Liver (tissue), 9 donors: ENCODE measurements around the gene UPF1. TPM values are rescaled to one million over a fixed set of nuclear protein-coding genes. Genes with fewer than 3 reads are reported as not detected.

Experiments used
- DNase-seq: peaks from one replicate; pipeline ENCODE4 v3.0.0-alpha.2; 2017; ENCODE audit warnings: low spot score
- H3K27ac ChIP-seq, 2 donors: one replicate each; pipeline ENCODE4 v1.7.0; 2013; ENCODE audit warnings: inconsistent platforms in 2 of 2, low read length in 2 of 2, control low read depth in 1 of 2, low read depth in 1 of 2, mild to moderate bottlenecking in 1 of 2
- H3K27me3 ChIP-seq, 4 donors: one replicate each; pipeline versions ENCODE4 v1.6.1 to v1.7.0; 2013; ENCODE audit warnings: low read length in 3 of 4, inconsistent platforms in 1 of 4, mild to moderate bottlenecking in 1 of 4, moderate library complexity in 1 of 4; ENCODE audit not compliant: control insufficient read depth in 4 of 4, insufficient read depth in 4 of 4
- H3K36me3 ChIP-seq, 4 donors: one replicate each; pipeline versions ENCODE4 v1.6.1 to v1.7.0; 2013; ENCODE audit warnings: low read length in 3 of 4, mild to moderate bottlenecking in 3 of 4, low read depth in 1 of 4, moderate library complexity in 1 of 4; ENCODE audit not compliant: control insufficient read depth in 4 of 4, insufficient read depth in 3 of 4
- H3K4me1 ChIP-seq, 4 donors: one replicate each; pipeline versions ENCODE4 v1.6.1 to v1.7.0; 2013; ENCODE audit warnings: low read length in 3 of 4, mild to moderate bottlenecking in 3 of 4, moderate library complexity in 1 of 4; ENCODE audit not compliant: control insufficient read depth in 4 of 4, insufficient read depth in 4 of 4
- H3K4me3 ChIP-seq, 3 donors: one replicate each; pipeline versions ENCODE4 v1.6.1 to v1.7.0; 2013; ENCODE audit warnings: low read length in 3 of 3, control low read depth in 1 of 3, low read depth in 1 of 3, mild to moderate bottlenecking in 1 of 3
- H3K9ac ChIP-seq, 2 donors: one replicate each; pipeline ENCODE4 v1.7.0; 2013; ENCODE audit warnings: low read length in 2 of 2, mild to moderate bottlenecking in 2 of 2, moderate library complexity in 2 of 2, control low read depth in 1 of 2, low read depth in 1 of 2
- H3K9me3 ChIP-seq, 4 donors: one replicate each; pipeline versions ENCODE4 v1.6.1 to v1.7.0; 2013; ENCODE audit warnings: low read length in 3 of 4; ENCODE audit not compliant: control insufficient read depth in 4 of 4
- ATF3 ChIP-seq: IDR thresholded peaks from 2 replicates; pipeline ENCODE4 v1.6.1; 2016; ENCODE audit warnings: antibody characterized with exemption
- CTCF ChIP-seq: fragments of 150-350 bp; IDR thresholded peaks from 2 replicates; pipeline ENCODE4 v1.5.1; 2017; ENCODE audit warnings: improper control_type of control experiment, low read depth, low read length; ENCODE audit not compliant: missing input control
- EGR1 ChIP-seq, 2 donors: IDR thresholded peaks; 2 replicates each; pipeline ENCODE4 v1.6.1; 2016 to 2018; ENCODE audit warnings: antibody characterized with exemption in 2 of 2, low read depth in 2 of 2
- FOXA1 ChIP-seq: IDR thresholded peaks from 2 replicates; pipeline ENCODE4 v1.6.1; 2016; ENCODE audit warnings: antibody characterized with exemption
- FOXA2 ChIP-seq: IDR thresholded peaks from 2 replicates; pipeline ENCODE4 v1.6.1; 2016; ENCODE audit warnings: antibody characterized with exemption
- GABPA ChIP-seq, 2 donors: IDR thresholded peaks in 1 of 2; conservative IDR thresholded peaks in 1 of 2; 2 replicates each; pipeline ENCODE4 v1.6.1; 2016; ENCODE audit warnings: antibody characterized with exemption in 2 of 2, mild to moderate bottlenecking in 1 of 2, moderate library complexity in 1 of 2
- HNF4A ChIP-seq, 2 donors: conservative IDR thresholded peaks; 2 replicates each; pipeline ENCODE4 v1.6.1; 2016; ENCODE audit warnings: antibody characterized with exemption in 2 of 2, mild to moderate bottlenecking in 2 of 2
- HNF4G ChIP-seq: IDR thresholded peaks from 2 replicates; pipeline ENCODE4 v1.6.1; 2016; ENCODE audit warnings: antibody characterized with exemption
- JUND ChIP-seq, 2 donors: IDR thresholded peaks; 2 replicates each; pipeline ENCODE4 v1.6.1; 2016; ENCODE audit warnings: antibody characterized with exemption in 2 of 2
- MAX ChIP-seq: IDR thresholded peaks from 2 replicates; pipeline ENCODE4 v1.6.1; 2016; ENCODE audit warnings: antibody characterized with exemption
- NR2F2 ChIP-seq: IDR thresholded peaks from 2 replicates; pipeline ENCODE4 v1.6.1; 2016; ENCODE audit warnings: antibody characterized with exemption
- RAD21 ChIP-seq, 2 donors: IDR thresholded peaks; 2 replicates each; pipeline ENCODE4 v1.6.1; 2016; ENCODE audit warnings: antibody characterized with exemption in 2 of 2, mild to moderate bottlenecking in 2 of 2
- REST ChIP-seq: IDR thresholded peaks from 2 replicates; pipeline ENCODE4 v1.6.1; 2016; ENCODE audit warnings: antibody characterized with exemption, mild to moderate bottlenecking
- RXRA ChIP-seq, 2 donors: IDR thresholded peaks; 2 replicates each; pipeline ENCODE4 v1.6.1; 2017 to 2018; ENCODE audit warnings: antibody characterized with exemption in 2 of 2, mild to moderate bottlenecking in 1 of 2
- TAF1 ChIP-seq: conservative IDR thresholded peaks from 2 replicates; pipeline ENCODE4 v1.6.1; 2016; ENCODE audit warnings: antibody characterized with exemption, mild to moderate bottlenecking
- YY1 ChIP-seq: IDR thresholded peaks from 2 replicates; pipeline ENCODE4 v1.6.1; 2016; ENCODE audit warnings: antibody characterized with exemption, mild to moderate bottlenecking
- ZBTB33 ChIP-seq: IDR thresholded peaks from 2 replicates; pipeline ENCODE4 v1.6.1; 2016; ENCODE audit warnings: antibody characterized with exemption
- WGBS: extraction: QIAGEN DNeasy Blood & Tissue Kit; methylation state at CpG from one replicate; pipeline ENCODE4 v1.1.7; 2013; 5-methylcytosine and 5-hydroxymethylcytosine counted together
- polyA plus RNA-seq, 2 donors: library from polyadenylated mRNA; stranded (reverse) in 1 of 2; unstranded in 1 of 2; fragments of 200-250 nt in 1 of 2; fragments of >200 nt in 1 of 2; fragmentation: Nextera tagmentation in 1 of 2; extraction: Ambion mirVana in 1 of 2; gene quantifications; one replicate each; pipeline versions ENCODE4 v1.2.1 to v1.2.3, GENCODE V29; 2013 to 2015
- total RNA-seq, 2 donors: library from RNA; depleted of rRNA; stranded (reverse); fragments of >200 nt; gene quantifications; one replicate each; pipeline ENCODE4 v1.2.3, GENCODE V29; 2014
- donor health status: healthy.
- donor health status: healthy.
- donor health status: healthy.
- donor health status: healthy.
- donor health status: healthy.

UPF1 gene
- total and polyA plus RNA-seq, 4 donors: 5.7 to 51.0 (median 35.2) TPM

- no peaks in the 10 kb centered on the region for H3K36me3 ChIP-seq
- no peak overlapping the region for H3K27ac ChIP-seq
- H3K9me3 ChIP-seq: no peaks in the 10 kb centered on the region
- H3K9ac ChIP-seq: no peak overlapping the region
- no peak for DNase-seq
- no peak for TF ChIP-seq JUND (IDR thresholded peaks at IDR 0.05)
- no peak for TF ChIP-seq YY1
- no peak for TF ChIP-seq RAD21 (IDR thresholded peaks at IDR 0.05)
- no peak for TF ChIP-seq REST
- no peak for TF ChIP-seq HNF4A (conservative IDR thresholded peaks at IDR 0.05)
- TF ChIP-seq FOXA1: no peak
- TF ChIP-seq ZBTB33: no peak
- no peak for TF ChIP-seq FOXA2
- TF ChIP-seq CTCF: no peak
- TF ChIP-seq NR2F2: no peak
- TF ChIP-seq RXRA (IDR thresholded peaks at IDR 0.05): no peak
- TF ChIP-seq HNF4G: no peak
- H3K4me3 ChIP-seq: no peak overlapping the region
- peaks cover 0 to 11% (median 3%) of the 10 kb centered on the region in 4 donors for H3K4me1 ChIP-seq
- peaks cover 0 to 8% (median 3%) of the 10 kb centered on the region in 4 donors for H3K27me3 ChIP-seq
- 93% methylated on average over 6 of the region's 6 CpGs for WGBS
Observed at GRCh38 chr19:18794692-18795091, 37.1 kb upstream of the UPF1 start.

- no peak overlapping the region for H3K27ac ChIP-seq
- no peaks in the 10 kb centered on the region for H3K36me3 ChIP-seq
- 22% methylated on average over 21 of the region's 21 CpGs for WGBS
- TF ChIP-seq GABPA (IDR thresholded peaks at IDR 0.05 in 1 of 2, conservative IDR thresholded peaks at IDR 0.05 in 1 of 2) (no peak), ZBTB33 (no peak), TAF1 (no peak), MAX (no peak), RAD21 (IDR thresholded peaks at IDR 0.05) (no peak), YY1 (no peak), HNF4A (conservative IDR thresholded peaks at IDR 0.05) (no peak), EGR1 (IDR thresholded peaks at IDR 0.05; ENCODE audit: low read depth in 2 of 2) (no peak), ATF3 (no peak), CTCF (no peak), FOXA2 (no peak), JUND (IDR thresholded peaks at IDR 0.05) (no peak)
- peaks cover 0 to 8% (median 3%) of the 10 kb centered on the region in 4 donors for H3K27me3 ChIP-seq
- no peak overlapping the region for H3K9ac ChIP-seq
- H3K9me3 ChIP-seq: no peaks in the 10 kb centered on the region
- H3K4me1 ChIP-seq: peaks cover 0 to 6% (median 2%) of the 10 kb centered on the region in 4 donors
- DNase-seq: no peak
- no peak overlapping the region for H3K4me3 ChIP-seq
Observed at GRCh38 chr19:18795540-18795939, 36.2 kb upstream of the UPF1 start.
